ENCODE measurements around the gene SEMA3A. TPM values are rescaled to one million over a fixed set of nuclear protein-coding genes. Genes with fewer than 3 reads are reported as not detected.

SEMA3A gene
- total RNA-seq, 1 experiment from 2014 or later, result 6.3 TPM

- H2AFZ ChIP-seq, result no peak overlapping the region
- H3K9me3 ChIP-seq (ENCODE audit: insufficient read depth, low read depth), result peaks cover 6% of the 10 kb centered on the region; the same call in 1 of the 2 replicates
- H3K36me3 ChIP-seq (ENCODE audit: low read depth), result no peaks in the 10 kb centered on the region
- H3K4me1 ChIP-seq (replicated peaks; ENCODE audit: insufficient read depth), result peaks cover 12% of the 10 kb centered on the region
- ChIA-PET POLR2A (ENCODE audit: unreplicated experiment) (interaction anchor here (0.5 kb wide), 1 partner anchor 204 kb away, joined by 4 read pairs; no protein-coding TSS in a partner anchor), CTCF (no interaction called here)
- H3K4me3 ChIP-seq, result no peak overlapping the region
- H4K20me1 ChIP-seq (ENCODE audit: insufficient read depth), result no peaks in the 10 kb centered on the region
- intact Hi-C loops (cut with micrococcal nuclease; ENCODE audit: unreplicated experiment), result no loop called here
- peak overlapping the region; percentile 66 for H3K27ac ChIP-seq
- H3K4me2 ChIP-seq, result no peak overlapping the region
- H3K27me3 ChIP-seq (ENCODE audit: insufficient read depth, low read depth), result no peaks in the 10 kb centered on the region
- TSS peak; percentile 98 for BruUV-seq (replicated peaks)
- TF ChIP-seq, protein P1, sequence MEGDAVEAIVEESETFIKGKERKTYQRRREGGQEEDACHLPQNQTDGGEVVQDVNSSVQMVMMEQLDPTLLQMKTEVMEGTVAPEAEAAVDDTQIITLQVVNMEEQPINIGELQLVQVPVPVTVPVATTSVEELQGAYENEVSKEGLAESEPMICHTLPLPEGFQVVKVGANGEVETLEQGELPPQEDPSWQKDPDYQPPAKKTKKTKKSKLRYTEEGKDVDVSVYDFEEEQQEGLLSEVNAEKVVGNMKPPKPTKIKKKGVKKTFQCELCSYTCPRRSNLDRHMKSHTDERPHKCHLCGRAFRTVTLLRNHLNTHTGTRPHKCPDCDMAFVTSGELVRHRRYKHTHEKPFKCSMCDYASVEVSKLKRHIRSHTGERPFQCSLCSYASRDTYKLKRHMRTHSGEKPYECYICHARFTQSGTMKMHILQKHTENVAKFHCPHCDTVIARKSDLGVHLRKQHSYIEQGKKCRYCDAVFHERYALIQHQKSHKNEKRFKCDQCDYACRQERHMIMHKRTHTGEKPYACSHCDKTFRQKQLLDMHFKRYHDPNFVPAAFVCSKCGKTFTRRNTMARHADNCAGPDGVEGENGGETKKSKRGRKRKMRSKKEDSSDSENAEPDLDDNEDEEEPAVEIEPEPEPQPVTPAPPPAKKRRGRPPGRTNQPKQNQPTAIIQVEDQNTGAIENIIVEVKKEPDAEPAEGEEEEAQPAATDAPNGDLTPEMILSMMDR (conservative IDR thresholded peaks at IDR 0.05), result no peak
- no peak for TF ChIP-seq EZH2 (IDR thresholded peaks at IDR 0.05; ENCODE audit: low read depth)
- peak in 1 of 2 experiments; percentile 68 for DNase-seq
- H3F3A ChIP-seq (ENCODE audit: insufficient read depth, low read depth), result no peaks in the 10 kb centered on the region; the same call in 1 of the 2 replicates
- no peaks in the 10 kb centered on the region for H3K9me2 ChIP-seq (ENCODE audit: insufficient read depth)
- H3K79me2 ChIP-seq (ENCODE audit: low read depth), result no peaks in the 10 kb centered on the region
Measured at GRCh38 chr7:84237533-84238173, 43.1 kb upstream of the SEMA3A start.

GRCh38 chr7:84236398-84236797 lies 41.8 kb upstream of the SEMA3A start:
- intact Hi-C loops (cut with micrococcal nuclease; ENCODE audit: unreplicated experiment), result no loop called here
- DNase-seq, result peak in 1 of 2 experiments; percentile 58
- Histone ChIP-seq H3K9me3 (ENCODE audit: insufficient read depth, low read depth) (peaks cover 6% of the 10 kb centered on the region; the same call in 1 of the 2 replicates), H4K20me1 (ENCODE audit: insufficient read depth) (no peaks in the 10 kb centered on the region), H3K27ac (peak overlapping the region; percentile 45), H3K36me3 (ENCODE audit: low read depth) (no peaks in the 10 kb centered on the region), H3K4me2 (no peak overlapping the region), H3F3A (ENCODE audit: insufficient read depth, low read depth) (no peaks in the 10 kb centered on the region; the same call in 1 of the 2 replicates), H3K4me1 (replicated peaks; ENCODE audit: insufficient read depth) (peaks cover 12% of the 10 kb centered on the region), H3K4me3 (0 out of 2 replicates have a peak overlapping the region, but pooled peaks have one; percentile 12), H3K9me2 (ENCODE audit: insufficient read depth) (no peaks in the 10 kb centered on the region), H3K27me3 (ENCODE audit: insufficient read depth, low read depth) (no peaks in the 10 kb centered on the region), H2AFZ (no peak overlapping the region), H3K79me2 (ENCODE audit: low read depth) (no peaks in the 10 kb centered on the region)
- ChIA-PET CTCF (no interaction called here), POLR2A (ENCODE audit: unreplicated experiment) (no interaction called here)
- no TSS peak for BruUV-seq (replicated peaks)
- TF ChIP-seq, protein P1 (conservative IDR thresholded peaks at IDR 0.05), result no peak
- no peak for TF ChIP-seq EZH2 (IDR thresholded peaks at IDR 0.05; ENCODE audit: low read depth)

- H3K9me3 ChIP-seq (ENCODE audit: insufficient read depth, low read depth), result peaks cover 6% of the 10 kb centered on the region; the same call in 1 of the 2 replicates
- H3K4me1 ChIP-seq (replicated peaks; ENCODE audit: insufficient read depth), result peaks cover 12% of the 10 kb centered on the region
- H3K4me3 ChIP-seq, result no peak overlapping the region
- no peak for DNase-seq
- no peak overlapping the region for H3K4me2 ChIP-seq
- H4K20me1 ChIP-seq (ENCODE audit: insufficient read depth), result no peaks in the 10 kb centered on the region
- CTCF ChIA-PET, result no interaction called here
- H3K79me2 ChIP-seq (ENCODE audit: low read depth), result no peaks in the 10 kb centered on the region
- no peaks in the 10 kb centered on the region for H3K36me3 ChIP-seq (ENCODE audit: low read depth)
- no peaks in the 10 kb centered on the region; the same call in 1 of the 2 replicates for H3F3A ChIP-seq (ENCODE audit: insufficient read depth, low read depth)
- no peaks in the 10 kb centered on the region for H3K27me3 ChIP-seq (ENCODE audit: insufficient read depth, low read depth)
- no peak for TF ChIP-seq EZH2 (IDR thresholded peaks at IDR 0.05; ENCODE audit: low read depth)
- TF ChIP-seq, protein P1 (conservative IDR thresholded peaks at IDR 0.05), result no peak
- no peaks in the 10 kb centered on the region for H3K9me2 ChIP-seq (ENCODE audit: insufficient read depth)
- no peak overlapping the region for H3K27ac ChIP-seq
- POLR2A ChIA-PET (ENCODE audit: unreplicated experiment), result no interaction called here
- H2AFZ ChIP-seq, result no peak overlapping the region
- no TSS peak for BruUV-seq (replicated peaks)
- intact Hi-C loops (cut with micrococcal nuclease; ENCODE audit: unreplicated experiment), result no loop called here
Measured at GRCh38 chr7:84232646-84233045, 38.1 kb upstream of the SEMA3A start.

Measured in PC-9 (cell line).